Measurements from ENCODE around the gene CIDEB.

GRCh38 chr14:24321212-24321975, 13.6 kb upstream of the CIDEB start:
- TF ChIP-seq, protein P1, sequence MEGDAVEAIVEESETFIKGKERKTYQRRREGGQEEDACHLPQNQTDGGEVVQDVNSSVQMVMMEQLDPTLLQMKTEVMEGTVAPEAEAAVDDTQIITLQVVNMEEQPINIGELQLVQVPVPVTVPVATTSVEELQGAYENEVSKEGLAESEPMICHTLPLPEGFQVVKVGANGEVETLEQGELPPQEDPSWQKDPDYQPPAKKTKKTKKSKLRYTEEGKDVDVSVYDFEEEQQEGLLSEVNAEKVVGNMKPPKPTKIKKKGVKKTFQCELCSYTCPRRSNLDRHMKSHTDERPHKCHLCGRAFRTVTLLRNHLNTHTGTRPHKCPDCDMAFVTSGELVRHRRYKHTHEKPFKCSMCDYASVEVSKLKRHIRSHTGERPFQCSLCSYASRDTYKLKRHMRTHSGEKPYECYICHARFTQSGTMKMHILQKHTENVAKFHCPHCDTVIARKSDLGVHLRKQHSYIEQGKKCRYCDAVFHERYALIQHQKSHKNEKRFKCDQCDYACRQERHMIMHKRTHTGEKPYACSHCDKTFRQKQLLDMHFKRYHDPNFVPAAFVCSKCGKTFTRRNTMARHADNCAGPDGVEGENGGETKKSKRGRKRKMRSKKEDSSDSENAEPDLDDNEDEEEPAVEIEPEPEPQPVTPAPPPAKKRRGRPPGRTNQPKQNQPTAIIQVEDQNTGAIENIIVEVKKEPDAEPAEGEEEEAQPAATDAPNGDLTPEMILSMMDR (IDR thresholded peaks at IDR 0.05), result no peak
- no peak for TF ChIP-seq POLR2A (IDR thresholded peaks at IDR 0.05)

All from Peyer's patch (tissue), 4 donors.